ENCODE measurements around the gene ECI2. TPM values are rescaled to one million over a fixed set of nuclear protein-coding genes. Genes with fewer than 3 reads are reported as not detected.

The ECI2 gene
- total and polyA plus RNA-seq, 2 of the 13 experiments (the other 11 are each of a cell fraction or from before 2014, with no cell fraction given) = 78.5 to 228 TPM

- no peak for FAIRE-seq
- peak; percentile 6; the same call in 1 of the 2 replicates for TF ChIP-seq STAG1 (CRISPR knock-in tag; IDR thresholded peaks at IDR 0.05)
- no peak for TF ChIP-seq MXD4 (CRISPR knock-in tag; IDR thresholded peaks at IDR 0.05)
- peak; percentile 62; the same call in 1 of the 2 replicates for TF ChIP-seq CEBPB (IDR thresholded peaks at IDR 0.05; ENCODE audit: borderline replicate concordance, low read depth, low read length)
- no peak for TF ChIP-seq MTF2 (CRISPR knock-in tag; IDR thresholded peaks at IDR 0.05; ENCODE audit: borderline replicate concordance)
- 0 out of 2 replicates have a peak, but pooled peaks have one; percentile 51 for TF ChIP-seq CEBPG (CRISPR knock-in tag; IDR thresholded peaks at IDR 0.05)
- TF ChIP-seq FOXM1 (CRISPR knock-in tag; IDR thresholded peaks at IDR 0.05) = no peak
- 0 out of 2 replicates have a peak, but pooled peaks have one; percentile 30 for TF ChIP-seq BRF2 (CRISPR knock-in tag; IDR thresholded peaks at IDR 0.05)
- TF ChIP-seq CREB1 (IDR thresholded peaks at IDR 0.05) = peak; percentile 16; the same call in 1 of the 2 replicates
- no peak for TF ChIP-seq CREB1 (CRISPR knock-in tag; IDR thresholded peaks at IDR 0.05)
- 0 out of 2 replicates have a peak, but pooled peaks have one; percentile 33 for TF ChIP-seq BRCA1 (CRISPR knock-in tag; IDR thresholded peaks at IDR 0.05)
- POLR2A ChIA-PET = no interaction called here
Measured at GRCh38 chr6:4113649-4114048, 21.7 kb downstream of the ECI2 start.

More at GRCh38 chr6:4113649-4114048, 21.7 kb downstream of the ECI2 start:
- CTCF ChIA-PET (ENCODE audit: low intra/inter-chr PET ratio, low total read pairs) = no interaction called here
- no peaks in the 10 kb centered on the region for H3K9me3 ChIP-seq (ENCODE audit: low read length)
- no peak overlapping the region for H3K27ac ChIP-seq (ENCODE audit: extremely low read length, insufficient read depth, low read length)
- in situ Hi-C loops (cut with HindIII; ENCODE audit: extremely low pct_ligation_motif_present, low pct_unique_long_range_greater_than_20kb) (no loop called here), intact Hi-C loops (cut with micrococcal nuclease; ENCODE audit: unreplicated experiment) (no loop called here)
- no peak overlapping the region for H3K4me3 ChIP-seq (replicated peaks in 1 of 3; ENCODE audit: insufficient read depth in 1 of 3, low read depth in 2 of 3, low read length in 3 of 3)
- no peak overlapping the region for H3K9ac ChIP-seq (ENCODE audit: insufficient read depth, low read depth, low read length)
- H3K79me2 ChIP-seq (ENCODE audit: insufficient read depth, low read length) = no peaks in the 10 kb centered on the region
- no TSS peak for BruUV-seq (replicated peaks)
- peaks cover 13 to 35% of the 10 kb centered on the region in 2 experiments for H3K36me3 ChIP-seq (replicated peaks in 1 of 2; ENCODE audit: control insufficient read depth in 1 of 2, insufficient read depth in 2 of 2, low read length in 2 of 2)
- no peaks in the 10 kb centered on the region for H4K20me1 ChIP-seq (ENCODE audit: insufficient read depth, low read length)
- peaks cover 39% of the 10 kb centered on the region for H3K4me1 ChIP-seq (ENCODE audit: insufficient read depth, low read length)
- no peaks in the 10 kb centered on the region for H3K27me3 ChIP-seq (ENCODE audit: control insufficient read depth in 1 of 2, insufficient read depth in 2 of 2, low read length in 2 of 2)
- peak; percentile 60 for ATAC-seq
- no peak for DNase-seq (ENCODE audit: low spot score)
- no peak overlapping the region for H3K4me2 ChIP-seq (ENCODE audit: low read depth, low read length)
- H2AFZ ChIP-seq (ENCODE audit: low read length) = no peak overlapping the region

Measured in HepG2 (cell line).